Activated CD4-positive, alpha-beta T cell treated with anti-CD3 and anti-CD28 coated beads for 1 hour (primary cell): ENCODE results near the gene BTBD10.

Experiments used
- DNase-seq: peaks from one replicate; pipeline ENCODE4 v3.0.0-alpha.2; 2020

BTBD10 gene

DNA sequence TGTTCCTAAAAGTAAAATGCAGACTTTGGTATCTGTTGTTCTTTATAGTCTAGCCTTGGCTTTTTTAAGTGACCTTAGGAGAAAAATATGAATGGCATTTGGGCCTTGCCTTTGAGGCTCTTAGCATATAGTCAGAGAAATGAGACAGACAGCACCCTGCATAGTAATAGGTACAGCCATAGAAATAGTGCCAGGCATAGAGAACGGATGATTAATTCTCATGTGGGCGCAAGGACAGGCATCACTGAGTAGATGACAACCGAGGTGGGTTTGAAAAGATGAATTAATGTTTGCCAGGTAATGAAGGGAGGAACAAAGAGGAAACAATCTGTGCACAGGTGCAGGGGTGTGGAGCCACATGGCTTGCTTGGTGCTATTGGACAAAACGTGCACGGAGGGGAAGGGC lies 95.0 kb downstream of the BTBD10 start:
- DNase-seq = no peak

DNA sequence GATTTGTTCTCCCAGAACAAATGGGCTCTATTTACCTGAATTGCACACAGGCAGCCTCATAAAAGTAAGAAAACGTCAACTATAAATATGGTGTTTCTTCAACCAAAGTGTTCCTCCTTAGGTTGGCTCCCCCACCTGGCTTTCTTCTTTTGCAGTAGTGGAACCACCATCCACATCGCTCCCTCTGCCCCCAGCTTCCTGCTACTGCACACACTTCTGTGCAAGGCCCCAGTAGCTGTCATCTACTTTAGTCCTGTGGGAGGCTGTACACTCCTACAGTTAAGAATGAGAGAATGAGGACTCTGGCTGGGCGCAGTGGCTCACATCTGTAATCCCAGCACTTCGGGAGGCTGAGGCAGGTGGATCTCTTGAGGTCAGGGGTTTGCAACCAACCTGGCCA lies 95.9 kb downstream of the BTBD10 start:
- DNase-seq = no peak

DNA sequence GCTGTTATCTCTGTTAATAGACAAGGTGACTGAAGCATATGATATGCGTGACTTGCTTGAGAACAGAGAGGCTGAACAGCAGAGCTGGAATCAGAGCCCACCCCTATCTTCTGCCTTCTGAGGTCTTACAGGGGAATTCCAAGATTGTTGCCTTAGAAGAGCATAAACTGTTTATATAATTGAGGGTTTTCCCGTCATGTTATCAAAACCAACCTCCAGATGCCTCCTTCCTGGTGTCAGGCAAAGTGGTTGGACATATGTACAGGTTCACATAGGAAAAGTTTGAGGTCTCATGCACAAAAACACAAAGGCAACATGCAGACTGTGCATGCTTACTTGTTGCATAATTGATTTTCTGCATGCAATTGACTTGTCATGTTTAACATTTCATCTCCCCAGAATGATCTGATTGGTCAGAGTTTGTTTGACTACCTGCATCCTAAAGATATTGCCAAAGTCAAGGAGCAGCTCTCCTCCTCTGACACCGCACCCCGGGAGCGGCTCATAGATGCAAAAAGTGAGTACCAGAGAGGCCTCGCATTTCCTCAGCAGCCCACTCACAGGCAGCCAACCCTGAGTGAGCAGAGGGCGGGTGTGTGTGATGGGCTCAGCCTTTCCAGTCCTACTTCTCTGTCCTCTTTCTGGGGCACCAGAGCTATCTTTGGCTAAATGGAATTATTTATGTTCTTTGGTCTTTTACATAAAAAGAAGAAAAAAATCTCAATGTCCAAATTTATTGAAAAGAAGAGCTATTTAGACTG lies 96.6 kb downstream of the BTBD10 start:
- no peak for DNase-seq

DNA sequence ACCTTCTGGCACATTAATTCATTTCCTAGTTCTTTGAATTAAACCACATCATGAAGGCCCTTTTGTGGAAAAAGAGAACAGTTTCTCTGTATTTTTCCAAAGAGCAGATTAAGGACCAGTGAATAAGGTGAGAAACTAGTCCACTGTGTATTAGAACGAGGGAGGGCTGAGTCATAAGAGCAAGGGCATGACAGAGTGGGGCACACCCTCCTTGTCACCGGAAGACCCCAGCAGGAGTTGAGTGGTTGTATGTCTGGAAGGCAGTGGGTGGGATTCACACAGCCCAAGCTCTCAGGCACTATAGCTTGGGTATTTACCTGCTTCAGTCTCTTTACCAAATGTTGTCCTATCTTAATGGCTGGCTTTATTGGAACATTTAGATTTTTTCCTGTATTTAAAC lies 98.6 kb downstream of the BTBD10 start:
- no peak for DNase-seq

DNA sequence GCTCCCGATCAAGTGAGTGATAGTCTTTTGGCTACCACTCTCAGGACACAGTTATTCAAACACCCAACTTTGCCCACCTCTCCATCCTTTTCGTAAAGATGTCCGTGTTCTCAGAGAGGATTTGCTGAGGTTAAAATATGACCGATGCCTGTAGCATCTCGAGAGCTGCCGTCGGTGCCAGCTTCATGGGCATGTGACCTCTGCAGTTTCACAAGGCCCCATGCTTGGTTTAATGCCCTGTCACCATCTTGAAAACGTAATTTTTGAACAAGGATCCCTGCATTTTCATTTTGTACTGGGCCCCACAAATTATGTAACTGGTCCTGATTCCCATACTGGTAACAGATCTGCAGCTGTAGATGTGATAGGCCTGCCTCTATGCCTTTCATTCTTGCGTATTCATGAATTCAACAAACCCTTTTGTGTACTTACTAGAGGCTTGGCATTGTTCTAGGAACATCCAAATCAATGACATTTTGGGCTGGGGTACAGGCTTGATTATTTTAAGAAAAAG lies 100.4 kb downstream of the BTBD10 start:
- DNase-seq = no peak

DNA sequence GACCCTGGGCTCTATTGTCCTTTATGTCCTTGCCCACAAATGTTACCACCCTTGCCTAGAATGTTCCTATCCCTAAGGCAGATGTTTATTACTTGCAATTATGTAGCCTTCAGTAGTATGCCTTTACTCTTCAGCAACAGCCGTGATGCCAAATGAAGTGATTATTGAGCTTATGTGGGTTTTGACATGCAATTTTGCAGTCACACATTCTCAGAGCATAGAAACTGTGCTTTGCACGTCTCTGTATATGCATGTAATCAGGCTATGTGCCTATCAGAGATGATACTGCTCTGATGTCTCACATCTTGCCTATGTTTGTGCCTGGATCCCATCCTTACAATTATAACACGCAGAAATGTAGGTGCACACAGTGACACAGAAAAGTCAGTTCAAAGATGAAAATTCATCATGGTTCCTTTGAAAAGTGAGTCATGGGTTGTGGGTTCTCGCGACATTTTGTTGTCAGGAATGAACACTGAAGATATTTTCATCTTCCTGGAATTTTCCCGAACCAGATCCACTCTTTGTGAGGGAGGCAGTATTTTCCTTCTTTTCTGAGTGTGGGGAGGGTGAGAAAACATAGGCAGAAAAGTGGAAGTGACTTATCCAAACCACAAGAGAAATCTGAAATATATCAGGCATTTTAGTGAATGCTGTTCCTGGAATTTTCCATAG lies 104.3 kb downstream of the BTBD10 start:
- no peak for DNase-seq

DNA sequence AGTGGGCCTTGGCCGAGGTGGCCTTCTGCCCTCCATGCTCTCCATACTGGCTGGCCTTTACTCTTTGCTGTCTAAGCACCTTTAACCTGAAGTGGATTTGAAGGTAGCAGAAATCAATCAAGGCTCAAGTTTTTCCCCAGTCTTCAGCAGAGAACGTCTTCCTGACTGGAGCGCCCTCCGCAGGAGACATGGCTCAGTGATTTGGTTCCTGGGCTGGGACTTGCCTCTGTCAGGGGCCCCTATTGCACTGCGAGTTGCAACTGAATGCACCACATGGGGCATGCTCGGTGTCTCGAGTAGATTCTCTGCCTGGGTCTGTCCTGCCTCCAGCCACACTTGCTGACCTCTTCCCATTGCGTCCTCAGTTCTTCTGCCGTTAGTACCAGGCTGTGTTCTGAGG lies 105.8 kb downstream of the BTBD10 start:
- DNase-seq = no peak

DNA sequence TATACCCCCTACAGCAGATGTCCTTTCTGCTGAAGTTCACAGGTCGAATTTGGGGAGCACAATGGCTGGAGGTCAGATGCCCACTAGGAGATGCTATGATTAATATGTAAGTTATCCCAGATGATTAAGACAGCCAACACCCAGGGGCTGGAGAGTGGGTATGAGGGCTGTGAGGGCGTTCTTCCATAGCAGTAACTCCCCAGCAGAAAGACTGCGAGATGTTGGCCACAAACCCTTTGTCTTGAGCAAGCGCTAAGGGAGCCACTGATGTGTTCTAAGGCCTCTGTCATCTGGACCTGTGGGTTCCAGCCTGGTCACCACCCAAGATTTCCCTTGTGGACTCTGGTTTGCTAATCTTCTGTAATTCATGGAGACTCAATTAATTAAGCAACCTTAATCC lies 107.8 kb downstream of the BTBD10 start:
- no peak for DNase-seq

DNA sequence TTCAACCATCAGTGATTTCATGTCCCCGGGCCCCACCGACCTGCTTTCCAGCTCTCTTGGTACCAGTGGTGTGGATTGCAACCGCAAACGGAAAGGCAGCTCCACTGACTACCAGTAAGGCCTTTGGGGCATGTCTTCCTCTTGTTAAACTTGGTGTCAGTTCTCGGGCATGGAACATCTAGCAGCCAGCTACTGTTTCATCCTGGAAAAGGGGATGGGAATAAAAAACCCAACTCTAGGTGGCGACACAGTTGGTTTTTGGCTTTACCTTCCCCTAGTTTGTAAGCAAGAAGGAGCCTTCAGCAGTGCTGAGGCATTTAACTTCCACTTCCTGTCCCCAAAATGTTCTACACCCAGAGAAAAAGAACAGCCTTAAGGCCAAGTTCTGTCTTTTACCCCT lies 108.7 kb downstream of the BTBD10 start:
- no peak for DNase-seq

DNA sequence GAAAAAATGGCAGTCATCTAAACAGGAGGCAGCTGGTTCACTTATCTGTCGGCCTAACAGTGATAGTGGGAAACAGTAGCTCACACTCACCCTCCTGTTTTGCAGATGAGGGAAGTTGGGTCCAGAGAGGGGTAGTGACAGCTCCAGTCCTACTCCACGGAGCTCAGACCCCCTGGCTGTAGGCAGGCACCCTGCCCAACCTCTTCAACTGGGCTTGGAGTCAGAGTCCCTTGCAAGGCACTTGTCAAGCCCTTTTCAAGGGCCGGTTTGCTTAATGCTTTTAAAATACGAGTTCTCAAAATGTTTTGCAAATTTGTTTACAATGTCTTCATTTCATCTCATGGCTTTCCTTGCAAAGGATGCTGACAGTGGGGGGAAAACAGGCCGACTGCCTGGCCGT lies 110.3 kb downstream of the BTBD10 start:
- DNase-seq = no peak

DNA sequence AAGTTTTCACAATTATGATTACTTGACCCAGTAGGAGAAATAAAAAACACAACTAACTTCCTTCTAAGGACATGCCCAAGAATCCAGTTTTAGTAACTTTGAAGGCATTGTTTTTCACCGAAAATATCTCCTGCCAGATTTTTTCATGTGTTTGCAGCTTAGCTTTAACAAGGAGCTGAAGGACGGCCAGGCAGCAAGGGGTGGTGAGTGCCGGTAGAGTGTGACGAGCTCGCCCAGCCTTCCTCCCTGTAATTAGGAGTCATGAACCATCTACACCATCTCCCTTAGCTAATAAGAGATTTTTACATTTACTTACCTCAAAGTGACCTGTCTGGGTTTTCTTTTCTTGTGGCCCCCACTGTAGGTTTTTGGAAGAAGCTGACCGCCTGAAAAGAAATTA lies 113.4 kb downstream of the BTBD10 start:
- DNase-seq = no peak

DNA sequence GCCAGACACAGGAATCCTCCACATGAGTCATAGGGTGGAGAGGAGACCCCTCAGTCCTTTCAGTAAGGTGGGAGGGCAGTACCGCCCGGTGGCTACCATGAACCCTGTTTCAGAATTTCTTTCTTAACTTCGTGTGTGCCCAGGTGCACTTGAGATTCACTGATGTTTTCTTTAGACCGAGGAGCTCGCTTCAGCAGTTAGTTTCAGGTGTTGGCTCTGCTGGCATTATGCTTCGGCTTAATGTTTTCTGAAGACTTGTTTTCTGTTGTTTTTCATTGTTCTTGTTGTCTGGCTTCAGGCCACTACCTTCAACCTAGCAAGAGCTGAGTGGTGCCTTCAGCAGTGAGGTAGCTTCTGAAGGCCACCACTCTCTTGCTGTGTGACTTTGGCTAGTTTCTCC lies 114.0 kb downstream of the BTBD10 start:
- DNase-seq = no peak

DNA sequence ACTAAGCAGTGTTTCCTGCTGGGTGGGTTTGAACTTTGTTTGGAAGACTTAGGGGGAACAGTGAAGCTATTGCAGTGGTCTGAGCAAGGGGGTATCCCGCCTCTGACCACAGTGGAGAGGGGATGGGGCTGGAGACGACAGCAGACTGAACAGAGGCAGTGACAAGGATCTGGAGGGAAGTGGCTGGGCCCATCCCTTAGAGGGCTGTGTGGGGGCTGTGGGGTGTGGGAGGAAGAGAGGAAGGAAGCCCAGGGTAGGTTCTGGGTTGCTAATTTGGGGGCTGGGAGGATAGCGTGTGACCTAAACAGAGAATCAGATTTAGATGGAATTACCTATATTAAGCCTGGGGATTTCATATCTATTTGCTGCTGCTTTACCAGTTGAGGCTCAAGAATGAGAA lies 114.7 kb downstream of the BTBD10 start:
- DNase-seq = no peak

DNA sequence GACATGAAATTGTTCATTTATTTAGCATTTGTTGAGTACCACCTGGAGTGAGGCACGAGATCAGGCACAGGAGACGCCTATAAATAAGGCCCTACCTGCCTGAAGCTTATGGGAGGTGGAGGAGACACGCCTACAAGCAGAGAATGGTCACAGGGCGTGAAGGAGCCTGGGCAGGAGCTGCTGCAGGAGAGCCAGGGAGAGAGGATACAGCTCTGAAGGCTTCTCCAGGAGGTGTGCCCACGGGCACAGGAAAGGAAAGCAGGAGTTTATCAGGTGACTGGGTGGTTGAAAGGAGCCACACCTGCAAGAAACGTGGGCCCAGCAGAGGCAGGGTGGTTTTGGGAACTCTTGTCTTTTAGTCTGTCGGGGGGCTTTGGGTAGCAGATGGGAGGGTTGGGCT lies 115.1 kb downstream of the BTBD10 start:
- DNase-seq = no peak

DNA sequence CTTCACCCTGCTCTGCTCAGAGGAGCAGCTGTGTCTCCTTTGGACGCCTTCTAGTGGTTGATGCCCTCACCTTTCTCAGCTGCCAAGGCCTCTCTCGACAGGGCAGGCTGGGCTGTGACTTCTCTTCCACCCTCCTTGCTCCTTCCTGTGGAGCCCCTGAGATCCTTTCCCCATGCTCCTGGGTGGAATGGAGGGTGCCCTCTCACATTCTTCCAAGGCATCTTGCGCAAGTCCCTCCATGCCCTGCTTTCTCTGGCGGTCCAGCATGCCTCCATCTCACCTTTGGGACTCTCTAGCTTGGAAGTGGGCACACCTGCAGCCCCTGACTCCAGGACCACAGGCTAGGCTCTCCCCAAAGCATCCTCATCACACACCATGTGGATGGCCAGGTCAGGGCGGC lies 116.6 kb downstream of the BTBD10 start:
- no peak for DNase-seq

DNA sequence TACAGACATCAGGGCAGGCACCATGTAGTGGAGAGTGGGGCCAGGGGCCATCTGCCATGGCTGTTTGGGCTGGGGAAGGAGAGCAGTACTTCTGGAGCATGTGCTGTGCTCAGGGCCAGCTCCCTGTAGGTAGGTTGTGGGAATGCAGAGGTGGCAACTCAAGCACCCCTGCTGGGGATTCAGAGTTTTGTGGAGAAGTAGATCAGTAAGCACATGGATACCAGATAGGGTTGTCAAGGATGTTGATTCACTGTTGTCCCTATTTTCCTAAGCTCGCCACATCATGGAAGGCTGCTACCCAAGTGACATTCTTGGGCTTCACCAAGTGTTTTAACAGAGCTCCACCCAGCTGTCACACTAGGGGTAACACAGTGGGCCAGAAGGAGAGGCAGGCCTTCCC lies 118.2 kb downstream of the BTBD10 start:
- DNase-seq = no peak

DNA sequence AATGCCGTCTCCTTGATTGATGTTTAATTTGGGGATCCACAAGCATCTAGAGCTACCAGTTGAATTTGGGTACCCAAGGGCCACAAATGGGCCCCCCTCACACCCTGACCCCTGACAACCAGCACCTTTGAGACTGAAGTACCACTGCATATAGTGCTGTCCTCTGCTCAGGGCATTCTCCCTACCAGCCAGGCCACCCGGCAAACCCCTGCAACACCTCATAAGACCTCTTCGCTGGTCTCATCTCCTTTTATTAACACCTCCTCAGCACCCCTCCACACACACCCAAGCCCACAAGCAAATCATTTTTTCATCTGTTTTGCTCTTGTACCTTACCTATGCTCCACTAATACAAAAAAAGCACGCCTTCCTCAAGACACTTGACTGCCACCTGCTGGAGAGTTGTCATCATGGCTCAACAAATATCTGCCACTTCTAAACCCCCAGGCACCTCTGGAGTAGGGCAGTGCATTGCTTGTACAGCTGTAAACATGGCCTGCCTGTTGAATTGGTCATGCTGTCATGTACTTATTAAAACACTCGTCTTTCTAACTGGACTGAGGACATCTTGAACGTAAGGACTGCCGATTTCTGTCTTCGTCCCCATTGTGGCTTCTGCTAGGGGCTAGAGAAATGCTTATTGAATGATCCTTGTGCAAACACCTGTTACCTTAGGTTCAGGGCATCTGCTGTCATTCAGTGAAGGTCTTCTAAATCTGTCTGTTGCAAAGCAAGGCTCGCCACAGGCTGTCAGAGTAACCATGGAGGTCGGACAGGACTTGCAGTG lies 118.9 kb downstream of the BTBD10 start:
- DNase-seq = peak; percentile 46

DNA sequence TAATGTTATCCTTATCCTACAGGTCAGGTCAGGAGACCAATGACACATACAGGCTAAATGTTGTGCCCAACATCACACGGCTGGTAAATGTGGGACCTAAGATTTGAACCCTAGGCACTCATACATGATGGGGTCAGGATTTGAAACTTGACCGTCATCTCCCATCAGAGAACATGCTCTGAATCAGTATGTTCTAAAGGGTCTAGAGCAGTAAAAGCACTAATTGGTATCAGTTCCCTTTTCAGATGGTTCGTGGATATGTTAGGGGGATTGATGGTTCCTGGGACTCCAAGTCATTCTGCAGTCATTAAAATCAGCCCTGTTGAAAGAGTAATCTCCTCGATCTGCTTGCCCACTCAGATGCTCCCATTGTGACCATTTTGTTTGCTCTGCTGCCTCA lies 120.0 kb downstream of the BTBD10 start:
- no peak for DNase-seq

DNA sequence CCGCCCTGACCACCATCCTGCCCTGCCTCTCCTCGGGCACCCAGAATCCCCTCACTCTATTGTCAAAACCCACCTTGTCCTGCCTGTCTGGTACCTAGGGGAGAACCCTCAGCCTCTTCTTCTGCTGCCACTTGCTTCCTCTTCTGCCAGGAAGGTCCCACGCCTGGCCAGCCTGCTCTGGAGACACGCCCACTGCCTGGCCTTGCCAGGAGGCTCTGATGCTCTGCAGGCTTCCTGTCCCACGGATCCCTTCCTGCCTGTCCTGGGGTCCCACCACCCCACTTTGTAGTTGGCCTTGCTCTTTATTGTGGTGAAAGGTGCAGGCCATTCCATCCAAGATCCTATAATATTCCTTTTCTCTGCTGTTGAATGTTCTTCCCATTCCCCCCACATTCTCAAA lies 122.0 kb downstream of the BTBD10 start:
- DNase-seq = no peak

DNA sequence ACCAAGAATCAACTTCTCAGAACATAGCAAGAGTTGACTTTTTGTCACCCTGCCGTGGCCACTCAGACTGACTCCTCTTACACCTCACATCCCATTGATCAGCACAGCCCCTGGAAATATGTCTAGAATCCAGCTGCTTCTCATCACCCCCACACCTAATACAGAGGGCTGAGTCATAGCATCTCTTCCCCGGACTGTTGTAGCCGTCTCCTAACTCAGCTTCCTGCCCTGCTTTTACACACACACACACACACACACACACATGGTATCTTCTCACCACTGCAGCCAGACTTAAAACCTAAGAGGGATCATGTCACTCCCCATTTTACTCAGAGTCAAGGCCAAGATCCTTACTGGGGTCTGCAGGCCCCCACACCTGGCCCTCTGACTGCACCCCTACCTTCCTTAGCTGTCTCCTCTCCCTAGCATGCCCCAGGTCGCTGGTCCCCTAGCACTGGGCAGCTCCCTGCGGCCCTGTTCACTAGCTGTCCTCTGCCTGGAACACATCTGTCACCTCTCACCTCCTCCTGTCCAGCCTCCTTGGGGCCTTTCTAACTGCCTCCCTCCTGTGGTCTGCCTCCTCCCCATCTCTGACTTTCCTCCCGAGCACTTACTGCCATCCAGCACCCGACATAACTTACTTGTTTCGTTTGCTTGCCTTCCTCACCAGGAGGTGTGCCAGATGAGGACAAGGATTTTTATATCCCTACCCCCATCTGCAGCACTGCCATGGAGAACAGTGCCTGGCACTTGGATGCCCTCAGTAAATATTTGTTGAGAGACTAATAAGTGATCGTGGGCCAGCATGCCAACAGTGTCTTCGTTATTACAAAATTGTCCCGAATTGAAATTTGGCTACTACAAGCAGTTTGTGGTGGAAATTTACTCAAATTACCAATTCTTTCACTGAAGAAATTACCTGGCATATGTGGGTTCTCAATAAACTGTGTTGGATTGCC lies 123.5 kb downstream of the BTBD10 start:
- no peak for DNase-seq

DNA sequence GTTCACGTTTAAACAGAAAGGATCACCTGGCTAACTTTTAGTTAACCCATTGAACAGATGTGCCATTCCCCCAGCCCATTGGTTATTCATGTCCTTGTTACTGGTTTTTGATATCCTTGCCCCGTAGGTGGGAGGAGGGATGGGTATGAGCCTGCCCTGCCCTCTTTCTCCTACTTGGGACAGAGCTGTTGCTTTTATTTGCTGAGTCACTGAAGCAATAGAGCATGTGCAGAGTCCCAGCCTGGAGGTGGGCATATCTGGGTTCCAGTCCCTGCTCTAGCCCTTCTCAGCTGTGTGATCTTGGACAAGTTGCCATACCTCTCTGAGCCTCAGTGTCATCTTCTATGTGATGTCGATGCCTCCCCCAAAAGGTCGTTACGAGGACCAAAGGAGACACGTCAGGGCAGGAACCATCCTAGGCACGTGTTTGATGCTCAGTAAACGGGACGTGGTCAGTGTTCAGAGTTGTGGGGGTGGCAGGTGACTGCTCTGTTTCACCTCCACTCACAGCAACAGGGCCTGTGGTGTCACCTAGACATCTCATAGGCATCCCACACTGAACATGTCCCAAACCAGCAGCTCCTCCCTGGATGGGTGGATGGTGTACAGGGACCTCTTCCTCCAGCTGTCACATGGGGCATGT lies 124.5 kb downstream of the BTBD10 start:
- DNase-seq = no peak

DNA sequence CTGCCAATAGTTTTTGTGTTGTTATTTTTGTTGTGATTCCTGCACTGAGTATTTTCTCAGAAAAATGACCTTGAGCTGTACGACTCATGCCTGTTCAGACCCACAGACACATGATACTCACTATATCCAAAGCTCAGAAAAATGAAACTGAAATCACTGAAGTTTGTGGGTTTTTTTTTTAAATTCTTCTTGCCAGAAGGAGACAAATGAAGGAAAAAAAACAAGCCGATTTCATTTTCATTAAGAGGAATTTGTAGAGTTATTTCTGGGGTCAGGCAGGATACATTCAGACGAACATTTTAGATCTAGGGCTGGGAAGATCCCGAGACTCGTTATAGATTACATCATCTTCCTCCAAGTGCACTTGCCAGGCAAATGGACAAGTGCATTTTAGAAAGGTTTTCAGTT lies 125.0 kb downstream of the BTBD10 start:
- no peak for DNase-seq
